H9 (cell line): Measurements from ENCODE around the gene MINAR1. TPM values are rescaled to one million over a fixed set of nuclear protein-coding genes. Genes with fewer than 3 reads are reported as not detected.

Experiments
- DNase-seq: peaks from one replicate; pipeline ENCODE4 v3.0.0-alpha.2; 2017
- H2AFZ ChIP-seq: one replicate; pipeline ENCODE4 v1.6.1; 2013; ENCODE audit warnings: mild to moderate bottlenecking, low read length, control low read depth, moderate library complexity
- H2AK5ac ChIP-seq: 2 replicates; pipeline ENCODE4 v1.6.1; 2013; ENCODE audit warnings: low read length, control low read depth, mixed read lengths; ENCODE audit not compliant: insufficient read length
- H2BK120ac ChIP-seq: one replicate; pipeline ENCODE4 v1.6.1; 2013; ENCODE audit warnings: low read depth, mild to moderate bottlenecking, low read length, control low read depth, inconsistent platforms; ENCODE audit not compliant: poor library complexity, severe bottlenecking
- H2BK12ac ChIP-seq: 2 replicates; pipeline ENCODE4 v1.6.1; 2013; ENCODE audit warnings: low read length, control low read depth, mixed read lengths, low read depth; ENCODE audit not compliant: insufficient read length
- H2BK15ac ChIP-seq: 2 replicates; pipeline ENCODE4 v1.6.1; 2013; ENCODE audit warnings: low read depth, low read length, control low read depth
- H2BK20ac ChIP-seq: one replicate; pipeline ENCODE4 v1.6.1; 2013; ENCODE audit warnings: low read depth, mild to moderate bottlenecking, low read length, control low read depth, inconsistent platforms; ENCODE audit not compliant: poor library complexity, severe bottlenecking
- H2BK5ac ChIP-seq: 2 replicates; pipeline ENCODE4 v1.6.1; 2013; ENCODE audit warnings: low read length, control low read depth, mixed read lengths; ENCODE audit not compliant: insufficient read length
- H3K14ac ChIP-seq: 2 replicates; pipeline ENCODE4 v1.6.1; 2013; ENCODE audit warnings: low read length, control low read depth; ENCODE audit not compliant: insufficient read depth
- H3K18ac ChIP-seq: 2 replicates; pipeline ENCODE4 v1.6.1; 2013; ENCODE audit warnings: low read depth, mild to moderate bottlenecking, mixed read lengths, low read length, control low read depth; ENCODE audit not compliant: insufficient read length
- H3K23ac ChIP-seq: 2 replicates; pipeline ENCODE4 v1.6.1; 2013; ENCODE audit warnings: low read length, control low read depth, mixed read lengths, low read depth; ENCODE audit not compliant: insufficient read length
- H3K23me2 ChIP-seq: 2 replicates; pipeline ENCODE4 v1.6.1; 2013; ENCODE audit warnings: low read depth, mild to moderate bottlenecking, mixed read lengths, low read length, control low read depth; ENCODE audit not compliant: insufficient read length, poor library complexity, severe bottlenecking
- H3K27ac ChIP-seq: 2 replicates; pipeline ENCODE4 v1.5.1; 2013; ENCODE audit warnings: low read length, control low read depth, mixed read lengths, low read depth; ENCODE audit not compliant: insufficient read length
- H3K27me3 ChIP-seq: 2 replicates; pipeline ENCODE4 v1.6.1; 2013; ENCODE audit warnings: low read length, control low read depth, inconsistent platforms; ENCODE audit not compliant: insufficient read depth
- H3K4ac ChIP-seq: 2 replicates; pipeline ENCODE4 v1.6.1; 2013; ENCODE audit warnings: low read depth, mild to moderate bottlenecking, control low read depth, inconsistent platforms, low read length, moderate library complexity
- H3K4me1 ChIP-seq: 2 replicates; pipeline ENCODE4 v1.6.1; 2013; ENCODE audit warnings: low read length, control low read depth, inconsistent platforms; ENCODE audit not compliant: insufficient read depth
- H3K4me2 ChIP-seq: 2 replicates; pipeline ENCODE4 v1.6.1; 2013; ENCODE audit warnings: low read length, control low read depth, mixed read lengths; ENCODE audit not compliant: insufficient read length, insufficient read depth
- H3K56ac ChIP-seq: 2 replicates; pipeline ENCODE4 v1.6.1; 2013; ENCODE audit warnings: low read depth, mild to moderate bottlenecking, mixed read lengths, low read length, control low read depth; ENCODE audit not compliant: insufficient read length
- H3K79me1 ChIP-seq: 2 replicates; pipeline ENCODE4 v1.6.1; 2013; ENCODE audit warnings: low read depth, mild to moderate bottlenecking, moderate library complexity, low read length, control low read depth, inconsistent platforms; ENCODE audit not compliant: insufficient read depth, poor library complexity, severe bottlenecking
- H3K79me2 ChIP-seq: 2 replicates; pipeline ENCODE4 v1.6.1; 2013; ENCODE audit warnings: low read length, control low read depth, inconsistent platforms; ENCODE audit not compliant: insufficient read depth
- H3K9ac ChIP-seq: 2 replicates; pipeline ENCODE4 v1.6.1; 2013; ENCODE audit warnings: low read length, control low read depth, mixed read lengths; ENCODE audit not compliant: insufficient read length; ENCODE audit errors: extremely low read depth
- H3K9me3 ChIP-seq: one replicate; pipeline ENCODE4 v1.6.1; 2013; ENCODE audit warnings: low read depth, low read length, inconsistent platforms; ENCODE audit not compliant: control insufficient read depth
- H3T11ph ChIP-seq: one replicate; pipeline ENCODE4 v1.6.1; 2013; ENCODE audit warnings: mild to moderate bottlenecking, low read length, control low read depth, inconsistent platforms
- H4K20me1 ChIP-seq: one replicate; pipeline ENCODE4 v1.6.1; 2013; ENCODE audit not compliant: control insufficient read depth, insufficient read length, insufficient read depth
- H4K5ac ChIP-seq: 2 replicates; pipeline ENCODE4 v1.6.1; 2013; ENCODE audit warnings: low read depth, mild to moderate bottlenecking, mixed read lengths, low read length, control low read depth; ENCODE audit not compliant: insufficient read length
- H4K8ac ChIP-seq: replicated peaks from 2 replicates; pipeline ENCODE4 v1.6.1; 2013; ENCODE audit warnings: low read length, control low read depth, mixed read lengths, low read depth; ENCODE audit not compliant: insufficient read length
- H4K91ac ChIP-seq: 2 replicates; pipeline ENCODE4 v1.6.1; 2013; ENCODE audit warnings: low read depth, mild to moderate bottlenecking, moderate library complexity, mixed read lengths, low read length, control low read depth; ENCODE audit not compliant: insufficient read length
- H3K27ac Mint-ChIP-seq, 3 experiments: 2 replicates in 2 of 3; 3 replicates in 1 of 3; pipeline ENCODE4 v1.8.0; 2020 to 2021; ENCODE audit warnings: mixed read lengths in 3 of 3, mild to moderate bottlenecking in 1 of 3, moderate library complexity in 1 of 3
- H3K27me3 Mint-ChIP-seq: 2 replicates; pipeline ENCODE4 v1.8.0; 2021; ENCODE audit warnings: low read depth, mild to moderate bottlenecking, moderate library complexity, mixed read lengths
- H3K36me3 Mint-ChIP-seq, 3 experiments: 2 replicates in 2 of 3; 3 replicates in 1 of 3; pipeline ENCODE4 v1.8.0; 2020 to 2021; ENCODE audit warnings: low read depth in 3 of 3, mixed read lengths in 3 of 3; ENCODE audit not compliant: insufficient read depth in 1 of 3
- H3K4me1 Mint-ChIP-seq, 2 experiments: 2 replicates each; pipeline ENCODE4 v1.8.0; 2020; ENCODE audit warnings: mixed read lengths in 2 of 2
- H3K4me3 Mint-ChIP-seq, 2 experiments: 2 replicates in 1 of 2; 3 replicates in 1 of 2; pipeline ENCODE4 v1.8.0; 2020 to 2021; ENCODE audit warnings: mild to moderate bottlenecking in 2 of 2, mixed read lengths in 2 of 2, moderate library complexity in 1 of 2
- H3K9me3 Mint-ChIP-seq, 2 experiments: 2 replicates in 1 of 2; 3 replicates in 1 of 2; pipeline ENCODE4 v1.8.0; 2020; ENCODE audit warnings: mild to moderate bottlenecking in 2 of 2, mixed read lengths in 2 of 2, moderate library complexity in 1 of 2
- CTCF ChIP-seq: fragments of 200-600 bp; sonication (generic); conservative IDR thresholded peaks from 3 replicates; pipeline ENCODE4 v1.8.0; 2021; ENCODE audit warnings: antibody characterized with exemption, mild to moderate bottlenecking
- WGBS: extraction: QIAGEN DNeasy Blood & Tissue Kit; methylation state at CpG from one replicate; pipeline ENCODE4 v1.1.7; 2013; ENCODE audit warnings: missing lambda C conversion rate, low lambda C conversion rate, mixed read lengths; ENCODE audit not compliant: insufficient read length; ENCODE audit errors: extremely low coverage; 5-methylcytosine and 5-hydroxymethylcytosine counted together
- total RNA-seq: library from RNA; stranded (reverse); gene quantifications from 2 replicates; pipeline ENCODE4 v1.2.1, GENCODE V29; 2021

The MINAR1 gene
- total RNA-seq, 1 experiment from 2014 or later, result 0.74 TPM

- no peaks in the 10 kb centered on the region for H4K20me1 ChIP-seq
- H2BK12ac ChIP-seq, result no peak overlapping the region
- H3K4ac ChIP-seq, result no peak overlapping the region
- no peaks in the 10 kb centered on the region for H3K79me1 ChIP-seq
- no peak overlapping the region for H4K91ac ChIP-seq
- peaks cover 8 to 19% of the 10 kb centered on the region in 2 experiments for H3K4me1 Mint-ChIP-seq
- H2AK5ac ChIP-seq, result no peak overlapping the region
- no peaks in the 10 kb centered on the region for H3K27me3 Mint-ChIP-seq
- no peaks in the 10 kb centered on the region for H3K9me3 ChIP-seq
- H3K18ac ChIP-seq, result no peak overlapping the region
- H4K8ac ChIP-seq, result no peak overlapping the region
- H3T11ph ChIP-seq, result no peak overlapping the region
- H2BK120ac ChIP-seq, result no peak overlapping the region
- H3K9me3 Mint-ChIP-seq, result no peaks in the 10 kb centered on the region
- no peak overlapping the region for H2AFZ ChIP-seq
- no peaks in the 10 kb centered on the region for H3K27me3 ChIP-seq
- H3K36me3 Mint-ChIP-seq, result no peaks in the 10 kb centered on the region
- H3K4me1 ChIP-seq, result peaks cover 2% of the 10 kb centered on the region
- H3K14ac ChIP-seq, result no peak overlapping the region
- no peak overlapping the region for H3K4me2 ChIP-seq
- no peak overlapping the region for H2BK5ac ChIP-seq
- no peak overlapping the region for H3K9ac ChIP-seq
- H3K27ac ChIP-seq, result no peak overlapping the region
- no peaks in the 10 kb centered on the region for H3K23me2 ChIP-seq
- no peak overlapping the region for H4K5ac ChIP-seq
- H3K56ac ChIP-seq, result no peak overlapping the region
- no peak overlapping the region for H3K4me3 Mint-ChIP-seq
- H2BK15ac ChIP-seq, result no peak overlapping the region
- no peak overlapping the region for H3K27ac Mint-ChIP-seq
- H3K23ac ChIP-seq, result no peak overlapping the region
- no peaks in the 10 kb centered on the region for H3K79me2 ChIP-seq
- no peak for TF ChIP-seq CTCF
- WGBS, result no CpG with 5 or more reads among the region's 3 CpGs
- no peak overlapping the region for H2BK20ac ChIP-seq
- DNase-seq, result no peak
These were observed 25.9 kb upstream of the MINAR1 start for GRCh38 chr15:79406210-79406609.
